ENCODE measurements around the gene DOCK2.
"Not testable (repeated sequence)": the region's sequence is repeated elsewhere in the genome, so short reads cannot be mapped to it uniquely, and the experiment has no call there.

Gene DOCK2

GRCh38 chr5:169785771-169786618 is 148.9 kb downstream of the DOCK2 start:
- no peak for DNase-seq (ENCODE audit: low read depth in 2 of 2, low spot score in 1 of 2)

- no peak for DNase-seq (ENCODE audit: low read depth in 2 of 2, low spot score in 1 of 2)
Measured at GRCh38 chr5:169788168-169788567, 151.1 kb downstream of the DOCK2 start.

- DNase-seq (ENCODE audit: low read depth in 2 of 2, low spot score in 1 of 2), result no peak
Measured at GRCh38 chr5:169789417-169789940, 152.4 kb downstream of the DOCK2 start.

DNA sequence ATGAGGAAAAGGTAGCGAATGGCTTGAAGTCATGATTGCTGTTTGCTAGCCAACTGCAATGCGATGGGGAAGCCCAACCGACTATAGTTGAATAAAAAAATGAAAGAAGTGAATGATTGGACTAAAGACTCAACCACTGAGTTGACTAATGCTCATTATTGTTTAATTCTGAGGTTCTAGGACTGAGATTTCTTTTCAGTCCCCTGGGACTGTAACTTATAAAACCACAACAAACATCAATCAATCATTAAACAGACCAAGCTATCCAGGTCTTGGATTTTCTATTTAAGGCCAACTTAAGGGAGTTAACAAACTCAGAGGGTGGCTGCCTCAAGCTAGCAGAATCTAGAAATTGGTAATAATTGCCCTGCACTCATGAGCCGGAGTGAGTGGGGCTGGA is 154.2 kb downstream of the DOCK2 start:
- DNase-seq (ENCODE audit: low read depth in 2 of 2, low spot score in 1 of 2), result no peak

DNA sequence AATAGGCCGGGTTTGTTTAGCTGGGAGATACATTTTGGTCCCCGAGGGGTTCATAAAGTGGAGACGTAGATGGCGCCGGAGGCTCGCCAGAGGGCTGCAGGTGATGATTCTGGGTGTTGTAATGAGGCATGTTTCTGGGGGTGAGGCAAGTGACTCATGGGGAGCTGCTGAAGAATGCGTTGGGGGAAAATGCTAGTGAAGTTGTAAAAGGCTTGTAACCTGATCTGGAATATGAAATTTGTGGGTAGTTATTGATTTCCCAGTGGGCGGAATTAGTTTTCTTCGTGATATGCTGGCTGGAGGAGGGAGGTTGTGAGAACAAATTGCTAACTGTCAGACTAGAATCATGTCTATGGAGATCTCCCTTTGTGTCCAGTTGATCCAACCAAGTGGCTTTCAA is 158.3 kb downstream of the DOCK2 start:
- DNase-seq (ENCODE audit: low read depth in 2 of 2, low spot score in 1 of 2), result no peak

DNA sequence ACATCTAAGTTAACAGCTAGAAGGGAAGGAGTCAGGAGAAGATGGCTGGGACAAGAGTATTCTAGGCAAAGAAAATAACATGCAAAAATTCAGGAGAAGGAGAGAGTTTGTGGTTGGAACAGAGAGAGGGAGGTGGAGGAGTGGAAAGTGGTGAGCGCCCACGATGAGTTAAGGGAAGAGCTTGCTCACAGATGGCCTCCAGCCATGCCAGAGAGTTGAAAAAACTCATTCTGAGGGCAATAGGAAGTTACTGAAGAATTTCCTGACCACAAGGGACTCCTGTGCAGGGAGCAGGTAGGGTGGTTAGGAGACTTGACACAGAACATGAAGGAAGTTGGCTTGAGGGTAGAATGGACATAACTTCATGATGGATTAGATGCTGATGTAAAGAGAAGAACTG is 159.7 kb downstream of the DOCK2 start:
- no peak for DNase-seq (ENCODE audit: low read depth in 2 of 2, low spot score in 1 of 2)

DNA sequence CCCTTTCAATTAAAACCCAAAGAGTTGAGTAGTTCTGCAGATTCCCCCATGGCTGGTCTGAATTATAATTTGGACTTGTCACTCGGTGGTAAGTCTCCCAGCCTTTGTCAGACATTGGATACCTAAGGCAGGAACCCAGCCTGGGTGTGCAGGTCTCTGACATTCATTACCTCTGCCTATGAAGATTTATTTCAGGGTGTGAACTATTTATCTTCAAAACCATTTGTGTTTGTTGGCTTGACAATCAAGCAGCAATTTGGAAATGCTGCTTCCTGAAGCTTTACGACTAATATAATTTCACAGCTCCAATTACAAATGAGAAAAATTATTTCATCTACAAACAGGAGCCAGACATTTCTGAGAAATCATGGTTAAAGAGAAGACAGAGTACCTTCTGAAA is 160.5 kb downstream of the DOCK2 start:
- DNase-seq (ENCODE audit: low read depth in 2 of 2, low spot score in 1 of 2), result no peak

- no peak for DNase-seq (ENCODE audit: low read depth in 2 of 2, low spot score in 1 of 2)
Measured at GRCh38 chr5:169798438-169798837, 161.4 kb downstream of the DOCK2 start.

DNA sequence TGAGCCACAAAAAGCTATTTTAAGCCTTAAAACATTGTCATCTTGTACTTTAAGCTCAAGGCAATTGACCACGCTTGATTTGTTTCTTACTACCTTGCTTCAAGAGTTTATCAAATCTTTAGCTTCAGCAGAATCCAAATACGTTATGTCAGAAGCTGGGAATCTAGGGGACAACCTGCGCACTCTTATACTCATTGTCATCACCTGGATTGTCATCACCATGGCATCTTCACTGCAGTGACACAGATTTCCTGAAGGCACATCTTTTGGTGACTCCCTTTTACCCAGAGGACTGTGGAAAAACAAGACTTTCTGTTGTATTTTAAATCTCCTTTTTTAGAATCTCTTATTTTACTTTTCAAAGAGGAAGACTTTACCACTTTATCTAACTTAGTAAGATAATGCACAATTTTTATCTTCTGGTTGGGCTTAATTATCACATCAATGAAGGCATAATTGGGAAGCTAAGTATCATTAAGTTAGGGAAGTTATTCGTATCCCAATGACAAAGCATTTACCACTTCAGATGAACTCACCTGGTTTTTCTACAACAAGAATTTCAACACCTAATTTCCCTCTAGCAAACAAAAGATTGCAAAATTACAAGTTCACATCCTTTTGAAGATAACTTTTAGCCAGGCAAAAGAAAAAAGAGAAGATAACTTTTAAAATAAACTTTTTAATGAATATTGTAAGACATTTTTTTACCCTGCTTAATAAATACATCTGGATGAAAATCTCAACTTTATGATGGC is 162.0 kb downstream of the DOCK2 start:
- DNase-seq (ENCODE audit: low read depth in 2 of 2, low spot score in 1 of 2), result no peak

GRCh38 chr5:169801324-169801777 is 164.3 kb downstream of the DOCK2 start:
- DNase-seq (ENCODE audit: low read depth in 2 of 2, low spot score in 1 of 2), result no peak

DNA sequence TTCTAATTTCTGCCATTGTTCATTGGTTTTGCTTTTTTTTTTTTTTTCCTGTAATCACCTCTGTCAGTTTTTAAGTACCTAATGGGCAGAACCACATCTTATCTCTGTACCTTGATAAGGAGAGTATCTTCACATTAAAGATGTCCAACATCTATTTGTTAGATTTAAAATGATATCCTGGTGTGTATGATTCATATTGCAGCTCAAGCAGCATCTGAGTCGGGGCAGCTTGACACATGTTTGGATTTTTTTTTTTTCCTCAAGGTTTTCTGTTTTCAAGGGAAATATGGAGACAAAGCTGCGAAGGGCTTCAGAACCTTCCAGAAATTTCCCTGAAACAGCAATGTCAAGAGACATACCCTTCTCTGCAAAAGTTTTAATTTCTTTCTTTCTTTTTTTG is 164.7 kb downstream of the DOCK2 start:
- DNase-seq (ENCODE audit: low read depth in 2 of 2, low spot score in 1 of 2), result no peak

GRCh38 chr5:169803077-169803981 is 166.3 kb downstream of the DOCK2 start:
- no peak for DNase-seq (ENCODE audit: low read depth in 2 of 2, low spot score in 1 of 2)

DNA sequence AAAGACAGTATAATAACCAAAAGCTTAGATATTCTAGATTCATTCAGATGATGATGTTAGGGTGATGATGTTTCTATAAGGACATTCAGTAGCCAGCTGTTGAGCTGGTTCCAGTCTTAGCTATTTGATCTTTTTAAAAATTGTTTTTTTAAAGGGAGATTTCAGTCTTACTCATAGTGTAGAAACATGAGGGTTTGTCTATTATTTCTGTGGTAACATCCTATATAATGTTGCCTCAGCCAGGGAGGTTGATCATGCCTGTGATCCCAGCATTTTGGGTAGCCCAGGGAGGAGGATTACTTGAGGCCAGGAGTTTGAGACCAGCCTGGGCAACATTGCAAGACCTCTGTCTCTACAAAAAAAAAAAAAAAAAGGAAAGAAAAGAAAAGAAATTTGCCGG is 167.8 kb downstream of the DOCK2 start:
- no peak for DNase-seq (ENCODE audit: low read depth in 2 of 2, low spot score in 1 of 2)

DNA sequence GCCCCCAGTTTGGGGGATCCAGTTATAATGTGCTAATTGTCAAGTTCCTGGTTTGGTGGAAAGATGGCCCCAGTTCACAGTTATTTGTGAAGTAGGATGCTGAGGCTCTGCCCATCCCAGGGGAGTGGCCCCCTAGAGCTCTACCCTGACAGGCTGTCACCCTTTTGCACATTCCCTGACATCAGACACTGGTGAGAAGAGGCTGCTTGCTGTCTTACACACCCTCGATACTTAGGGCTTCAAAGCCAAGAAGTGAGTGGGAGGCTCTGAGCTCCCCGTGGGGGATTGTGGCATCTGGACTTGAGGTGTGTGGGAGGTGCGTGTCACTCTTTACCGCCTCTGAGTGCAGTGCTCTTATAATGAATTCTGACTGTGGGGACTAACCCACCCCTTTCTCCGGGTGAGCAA is 168.5 kb downstream of the DOCK2 start:
- peak; percentile 17 to 38 for DNase-seq (ENCODE audit: low read depth in 2 of 2, low spot score in 1 of 2)

- no peak for DNase-seq (ENCODE audit: low read depth in 2 of 2, low spot score in 1 of 2)
Measured at GRCh38 chr5:169805937-169806700, 169.0 kb downstream of the DOCK2 start.

DNA sequence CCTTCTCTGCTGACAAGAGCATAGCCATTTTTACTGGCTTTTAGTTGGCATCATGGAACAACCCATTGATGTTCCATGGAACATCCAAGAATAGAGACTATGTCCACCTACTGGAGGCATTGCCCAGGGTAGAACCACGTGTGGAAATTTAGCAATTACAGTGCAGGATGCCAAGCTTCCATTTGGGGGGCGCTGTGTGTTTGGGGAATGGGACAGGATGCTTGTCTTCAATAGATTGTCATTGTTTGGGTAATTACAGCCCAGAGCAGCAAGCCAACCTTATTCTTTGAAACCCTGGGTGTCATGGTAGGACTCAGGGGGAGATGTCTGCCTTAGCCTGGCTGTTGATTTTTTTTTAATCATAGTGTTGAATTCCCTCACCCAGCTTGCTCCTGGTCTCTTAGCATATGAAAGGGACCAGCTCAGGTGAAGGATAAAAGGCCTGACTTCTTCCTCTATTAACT is 171.1 kb downstream of the DOCK2 start:
- DNase-seq (ENCODE audit: low read depth in 2 of 2, low spot score in 1 of 2), result no peak

- DNase-seq (ENCODE audit: low read depth in 2 of 2, low spot score in 1 of 2), result not testable (repeated sequence)
Measured at GRCh38 chr5:169808880-169809279, 171.8 kb downstream of the DOCK2 start.

DNA sequence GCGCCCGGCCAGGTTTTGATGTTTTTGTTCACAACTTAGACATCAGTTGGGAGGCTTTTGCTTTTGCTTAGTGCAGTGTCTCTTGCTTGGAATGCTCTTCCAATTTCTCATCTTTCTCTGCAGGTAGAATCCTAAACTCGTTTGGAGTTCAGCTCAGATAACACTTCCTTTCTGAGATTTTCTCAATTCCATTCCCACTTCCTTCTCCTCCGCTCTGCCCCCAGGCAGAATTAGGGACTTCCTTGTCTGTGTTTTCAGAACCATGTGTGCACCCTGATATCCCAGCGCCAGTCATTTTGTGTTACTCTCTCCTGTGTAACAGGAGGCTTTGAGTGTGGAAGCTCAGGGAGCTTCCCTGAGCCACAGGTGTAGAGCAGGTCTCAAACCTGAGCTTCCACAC is 172.2 kb downstream of the DOCK2 start:
- no peak for DNase-seq (ENCODE audit: low read depth in 2 of 2, low spot score in 1 of 2)

DNA sequence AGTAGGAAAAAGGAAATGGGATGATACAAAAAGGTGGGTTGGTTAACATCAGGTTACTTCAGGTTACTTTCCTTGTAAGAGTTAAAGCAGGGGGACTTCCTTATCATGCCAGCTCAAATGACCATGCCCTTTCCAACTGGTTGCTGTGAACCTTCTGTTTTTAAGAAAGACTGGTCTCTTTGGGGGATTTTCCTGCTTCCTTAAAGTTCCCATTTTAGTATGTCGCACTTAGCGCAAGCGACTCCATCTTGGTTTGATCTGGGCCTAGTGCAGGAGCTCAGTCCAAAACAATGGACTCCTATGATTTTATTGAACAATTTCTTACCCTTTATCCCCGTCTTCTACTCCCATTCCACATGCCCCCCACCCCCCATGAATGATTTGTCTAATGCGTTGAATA is 173.4 kb downstream of the DOCK2 start:
- no peak for DNase-seq (ENCODE audit: low read depth in 2 of 2, low spot score in 1 of 2)

- no peak for DNase-seq (ENCODE audit: low read depth in 2 of 2, low spot score in 1 of 2)
Measured at GRCh38 chr5:169811023-169811422, 173.9 kb downstream of the DOCK2 start.
